ENCODE measurements around the gene C5orf22. TPM values are rescaled to one million over a fixed set of nuclear protein-coding genes. Genes with fewer than 3 reads are reported as not detected.
"Not testable (repeated sequence)": the region's sequence is repeated elsewhere in the genome, so short reads cannot be mapped to it uniquely, and the experiment has no call there.

C5orf22 gene
- total RNA-seq, 4 donors from 2014 or later: 8.9 to 15.6 (median 12.2) TPM

DNA sequence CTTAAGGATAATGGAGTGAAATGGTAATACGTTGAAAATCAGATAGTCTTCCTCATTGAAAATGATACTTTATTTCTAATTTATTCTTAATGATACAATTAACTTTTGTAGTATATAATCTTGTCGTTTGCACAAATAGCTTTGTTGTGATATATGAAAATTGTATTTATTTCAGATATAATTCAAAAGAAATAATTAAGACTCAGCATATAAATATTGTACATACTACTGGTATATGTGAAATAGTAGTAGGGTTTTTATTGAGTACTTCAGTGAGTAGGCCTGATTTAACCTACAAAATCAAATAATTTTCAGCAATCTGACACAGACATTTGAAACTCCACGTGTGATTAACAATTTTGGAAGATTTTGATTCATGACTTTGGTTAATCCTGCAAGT, 4.8 kb downstream of the C5orf22 start:
- TF ChIP-seq POLR2A (IDR thresholded peaks at IDR 0.05): no peak
- TF ChIP-seq, protein P1, sequence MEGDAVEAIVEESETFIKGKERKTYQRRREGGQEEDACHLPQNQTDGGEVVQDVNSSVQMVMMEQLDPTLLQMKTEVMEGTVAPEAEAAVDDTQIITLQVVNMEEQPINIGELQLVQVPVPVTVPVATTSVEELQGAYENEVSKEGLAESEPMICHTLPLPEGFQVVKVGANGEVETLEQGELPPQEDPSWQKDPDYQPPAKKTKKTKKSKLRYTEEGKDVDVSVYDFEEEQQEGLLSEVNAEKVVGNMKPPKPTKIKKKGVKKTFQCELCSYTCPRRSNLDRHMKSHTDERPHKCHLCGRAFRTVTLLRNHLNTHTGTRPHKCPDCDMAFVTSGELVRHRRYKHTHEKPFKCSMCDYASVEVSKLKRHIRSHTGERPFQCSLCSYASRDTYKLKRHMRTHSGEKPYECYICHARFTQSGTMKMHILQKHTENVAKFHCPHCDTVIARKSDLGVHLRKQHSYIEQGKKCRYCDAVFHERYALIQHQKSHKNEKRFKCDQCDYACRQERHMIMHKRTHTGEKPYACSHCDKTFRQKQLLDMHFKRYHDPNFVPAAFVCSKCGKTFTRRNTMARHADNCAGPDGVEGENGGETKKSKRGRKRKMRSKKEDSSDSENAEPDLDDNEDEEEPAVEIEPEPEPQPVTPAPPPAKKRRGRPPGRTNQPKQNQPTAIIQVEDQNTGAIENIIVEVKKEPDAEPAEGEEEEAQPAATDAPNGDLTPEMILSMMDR (IDR thresholded peaks at IDR 0.05): no peak
- no peak overlapping the region for H3K4me3 ChIP-seq (ENCODE audit: low read depth, poor library complexity, severe bottlenecking)
- DNase-seq (ENCODE audit: low spot score in 2 of 2): no peak
- 90 to 91% methylated on average over 3 of the region's 3 CpGs for WGBS, 2 donors
- intact Hi-C loops (cut with DNase I; ENCODE audit: low total_unique reads): no loop called here

GRCh38 chr5:31537349-31537748, 5.2 kb downstream of the C5orf22 start:
- TF ChIP-seq, protein P1 (IDR thresholded peaks at IDR 0.05): no peak
- TF ChIP-seq POLR2A (IDR thresholded peaks at IDR 0.05): no peak
- DNase-seq (ENCODE audit: low spot score in 2 of 2): no peak
- no peak overlapping the region for H3K4me3 ChIP-seq (ENCODE audit: low read depth, poor library complexity, severe bottlenecking)
- intact Hi-C loops (cut with DNase I; ENCODE audit: low total_unique reads): no loop called here

GRCh38 chr5:31537851-31538250, 5.8 kb downstream of the C5orf22 start:
- H3K4me3 ChIP-seq (ENCODE audit: low read depth, poor library complexity, severe bottlenecking): no peak overlapping the region
- intact Hi-C loops (cut with DNase I; ENCODE audit: low total_unique reads): no loop called here
- 75 to 78% methylated on average over 4 of the region's 4 CpGs for WGBS, 2 donors
- DNase-seq (ENCODE audit: low spot score in 2 of 2): no peak
- TF ChIP-seq, protein P1 (IDR thresholded peaks at IDR 0.05): no peak
- TF ChIP-seq POLR2A (IDR thresholded peaks at IDR 0.05): no peak

- DNase-seq (ENCODE audit: low spot score in 2 of 2); H3K4me3 ChIP-seq (ENCODE audit: low read depth, poor library complexity, severe bottlenecking); intact Hi-C loops (cut with DNase I; ENCODE audit: low total_unique reads): not testable (repeated sequence)
- WGBS, 2 donors: 96 to 100% methylated on average over 2 of the region's 2 CpGs
These were observed 17.0 kb downstream of the C5orf22 start for GRCh38 chr5:31549114-31549513.

DNA sequence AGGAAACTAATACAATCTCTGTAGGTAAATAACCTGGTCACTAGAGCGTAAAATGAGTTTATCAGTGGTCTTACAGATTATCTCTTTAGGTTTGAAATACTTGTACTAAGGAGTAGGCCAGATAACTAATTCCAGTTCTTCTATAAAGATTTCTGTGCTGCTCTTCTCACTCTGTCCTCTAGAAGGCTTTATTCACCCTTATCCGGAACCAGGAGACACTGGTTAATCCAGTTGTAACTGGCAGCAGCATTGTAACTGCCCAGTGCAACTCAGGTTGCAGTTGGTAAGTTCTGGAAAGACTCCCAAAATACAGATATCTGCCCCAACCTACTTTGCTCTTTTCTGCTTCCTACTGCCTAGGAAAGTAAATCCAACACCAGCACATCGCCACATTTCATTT, 19.8 kb downstream of the C5orf22 start:
- no peak overlapping the region for H3K4me3 ChIP-seq (ENCODE audit: low read depth, poor library complexity, severe bottlenecking)
- TF ChIP-seq POLR2A (IDR thresholded peaks at IDR 0.05): no peak
- TF ChIP-seq, protein P1 (IDR thresholded peaks at IDR 0.05): no peak
- 87 to 98% methylated on average over 3 of the region's 3 CpGs for WGBS, 2 donors
- DNase-seq (ENCODE audit: low spot score in 2 of 2): no peak
- intact Hi-C loops (cut with DNase I; ENCODE audit: low total_unique reads): no loop called here

DNA sequence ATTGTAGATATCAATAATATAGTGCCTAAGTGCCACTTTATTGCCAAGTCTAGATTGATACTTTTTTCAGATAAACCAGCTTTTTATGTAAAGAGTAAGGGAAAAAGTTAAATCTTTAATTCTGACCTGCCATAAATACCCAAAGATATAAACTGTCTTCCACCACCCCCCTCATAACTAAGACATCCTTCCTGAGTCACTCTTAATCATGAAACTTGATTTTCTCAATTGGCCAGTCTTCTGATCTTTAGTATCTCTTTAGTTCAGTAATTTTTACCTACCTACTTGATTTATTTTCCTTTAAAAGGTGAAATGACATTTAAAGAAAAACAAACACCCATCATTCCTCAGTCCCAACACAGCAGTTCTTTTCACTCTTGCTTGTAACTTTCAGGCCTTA, 21.8 kb downstream of the C5orf22 start:
- TF ChIP-seq, protein P1 (IDR thresholded peaks at IDR 0.05): no peak
- no peak for TF ChIP-seq POLR2A (IDR thresholded peaks at IDR 0.05)
- DNase-seq (ENCODE audit: low spot score in 2 of 2): no peak
- no peak overlapping the region for H3K4me3 ChIP-seq (ENCODE audit: low read depth, poor library complexity, severe bottlenecking)
- intact Hi-C loops (cut with DNase I; ENCODE audit: low total_unique reads): no loop called here
